HepG2 (cell line): ENCODE results near the gene SOAT2. TPM values are rescaled to one million over a fixed set of nuclear protein-coding genes. Genes with fewer than 3 reads are reported as not detected.
A peak's percentile ranks its signal among the peaks of the same experiment; 100 is the strongest.

Experiments
- CSRNP2 ChIP-seq: sonication (generic); formaldehyde crosslinking; conservative IDR thresholded peaks from 2 replicates; pipeline ENCODE4 v1.8.0; 2022; ENCODE audit warnings: low read depth, missing genetic modification reagents
- GATAD1 ChIP-seq: IDR thresholded peaks from 2 replicates; pipeline ENCODE4 v1.6.1; 2016; ENCODE audit warnings: missing genetic modification reagents, missing compliant biosample characterization
- HDAC2 ChIP-seq: sonication (generic); formaldehyde crosslinking; IDR thresholded peaks from 2 replicates; pipeline ENCODE4 v1.4.0; 2020; ENCODE audit warnings: missing genetic modification reagents
- RBM22 ChIP-seq: fragments of 200-400 bp; formaldehyde crosslinking; optimal IDR thresholded peaks from 2 replicates; pipeline ENCODE3; 2017; ENCODE audit warnings: mild to moderate bottlenecking, low read length, moderate library complexity
- ZBTB39 ChIP-seq: sonication (generic); formaldehyde crosslinking; IDR thresholded peaks from 2 replicates; pipeline ENCODE4 v1.5.0; 2020; ENCODE audit warnings: missing genetic modification reagents
- ZGPAT ChIP-seq: IDR thresholded peaks from 2 replicates; pipeline ENCODE4 v1.6.1; 2016; ENCODE audit warnings: mild to moderate bottlenecking
- ZNF552 ChIP-seq: sonication (generic); formaldehyde crosslinking; IDR thresholded peaks from 2 replicates; pipeline ENCODE4 v1.9.0; 2022; ENCODE audit warnings: missing genetic modification reagents, mild to moderate bottlenecking, borderline replicate concordance
- polyA plus RNA-seq, 8 experiments: library from polyadenylated mRNA; depleted of rRNA in 3 of 8; stranded (reverse) in 7 of 8; unstranded in 1 of 8; fragments of >200 nt; fragmentation: Illumina TruSeq in 4 of 8; extraction: Trizol in 4 of 8; gene quantifications; 2 replicates each; pipeline versions ENCODE4 v1.2.1 to v1.2.3, GENCODE V29; 2011 to 2016; ENCODE audit warnings: low read depth in 4 of 8, missing spikeins in 1 of 8, mixed read lengths in 1 of 8; ENCODE audit not compliant: insufficient read depth in 1 of 8
- total RNA-seq, 5 experiments: library from RNA; depleted of rRNA; stranded (reverse); fragments of >200 nt; fragmentation: Illumina TruSeq; extraction: Trizol; gene quantifications; 2 replicates each; pipeline ENCODE4 v1.2.3, GENCODE V29; 2016; ENCODE audit warnings: low read depth in 1 of 5
- TF ChIP-seq, protein P1 (sequence below): sonication (generic); formaldehyde crosslinking; IDR thresholded peaks from 2 replicates; pipeline ENCODE4 v1.5.0; 2020; ENCODE audit warnings: mild to moderate bottlenecking, missing genetic modification reagents, borderline replicate concordance
- TF ChIP-seq, protein P2 (sequence below): sonication (generic); formaldehyde crosslinking; IDR thresholded peaks from 2 replicates; pipeline ENCODE4 v1.8.1; 2023; ENCODE audit warnings: mild to moderate bottlenecking, missing genetic modification reagents
- TF ChIP-seq, protein P3 (sequence below): sonication (generic); formaldehyde crosslinking; IDR thresholded peaks from 2 replicates; pipeline ENCODE4 v1.4.0; 2020; ENCODE audit warnings: missing genetic modification reagents, borderline replicate concordance
- TF ChIP-seq, protein P4 (sequence below): sonication (generic); formaldehyde crosslinking; IDR thresholded peaks from 2 replicates; pipeline ENCODE4 v1.8.1; 2023; ENCODE audit warnings: mild to moderate bottlenecking, missing genetic modification reagents

Gene SOAT2
- total and polyA plus RNA-seq, 2 of the 13 experiments (the other 11 are each of a cell fraction or from before 2014, with no cell fraction given): 14.9 to 108 TPM

- TF ChIP-seq, protein P1, sequence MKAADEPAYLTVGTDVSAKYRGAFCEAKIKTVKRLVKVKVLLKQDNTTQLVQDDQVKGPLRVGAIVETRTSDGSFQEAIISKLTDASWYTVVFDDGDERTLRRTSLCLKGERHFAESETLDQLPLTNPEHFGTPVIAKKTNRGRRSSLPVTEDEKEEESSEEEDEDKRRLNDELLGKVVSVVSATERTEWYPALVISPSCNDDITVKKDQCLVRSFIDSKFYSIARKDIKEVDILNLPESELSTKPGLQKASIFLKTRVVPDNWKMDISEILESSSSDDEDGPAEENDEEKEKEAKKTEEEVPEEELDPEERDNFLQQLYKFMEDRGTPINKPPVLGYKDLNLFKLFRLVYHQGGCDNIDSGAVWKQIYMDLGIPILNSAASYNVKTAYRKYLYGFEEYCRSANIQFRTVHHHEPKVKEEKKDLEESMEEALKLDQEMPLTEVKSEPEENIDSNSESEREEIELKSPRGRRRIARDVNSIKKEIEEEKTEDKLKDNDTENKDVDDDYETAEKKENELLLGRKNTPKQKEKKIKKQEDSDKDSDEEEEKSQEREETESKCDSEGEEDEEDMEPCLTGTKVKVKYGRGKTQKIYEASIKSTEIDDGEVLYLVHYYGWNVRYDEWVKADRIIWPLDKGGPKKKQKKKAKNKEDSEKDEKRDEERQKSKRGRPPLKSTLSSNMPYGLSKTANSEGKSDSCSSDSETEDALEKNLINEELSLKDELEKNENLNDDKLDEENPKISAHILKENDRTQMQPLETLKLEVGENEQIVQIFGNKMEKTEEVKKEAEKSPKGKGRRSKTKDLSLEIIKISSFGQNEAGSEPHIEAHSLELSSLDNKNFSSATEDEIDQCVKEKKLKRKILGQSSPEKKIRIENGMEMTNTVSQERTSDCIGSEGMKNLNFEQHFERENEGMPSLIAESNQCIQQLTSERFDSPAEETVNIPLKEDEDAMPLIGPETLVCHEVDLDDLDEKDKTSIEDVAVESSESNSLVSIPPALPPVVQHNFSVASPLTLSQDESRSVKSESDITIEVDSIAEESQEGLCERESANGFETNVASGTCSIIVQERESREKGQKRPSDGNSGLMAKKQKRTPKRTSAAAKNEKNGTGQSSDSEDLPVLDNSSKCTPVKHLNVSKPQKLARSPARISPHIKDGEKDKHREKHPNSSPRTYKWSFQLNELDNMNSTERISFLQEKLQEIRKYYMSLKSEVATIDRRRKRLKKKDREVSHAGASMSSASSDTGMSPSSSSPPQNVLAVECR (CRISPR knock-in tag): peak; percentile 75; the same call in 1 of the 2 replicates
- TF ChIP-seq ZBTB39 (CRISPR knock-in tag) (no peak), ZGPAT (CRISPR knock-in tag) (peak; percentile 75), CSRNP2 (CRISPR knock-in tag) (no peak), GATAD1 (CRISPR knock-in tag) (peak; percentile 62; the same call in 1 of the 2 replicates), ZNF552 (no peak), RBM22 (no peak), HDAC2 (CRISPR knock-in tag) (peak; percentile 76)
- TF ChIP-seq, protein P2, sequence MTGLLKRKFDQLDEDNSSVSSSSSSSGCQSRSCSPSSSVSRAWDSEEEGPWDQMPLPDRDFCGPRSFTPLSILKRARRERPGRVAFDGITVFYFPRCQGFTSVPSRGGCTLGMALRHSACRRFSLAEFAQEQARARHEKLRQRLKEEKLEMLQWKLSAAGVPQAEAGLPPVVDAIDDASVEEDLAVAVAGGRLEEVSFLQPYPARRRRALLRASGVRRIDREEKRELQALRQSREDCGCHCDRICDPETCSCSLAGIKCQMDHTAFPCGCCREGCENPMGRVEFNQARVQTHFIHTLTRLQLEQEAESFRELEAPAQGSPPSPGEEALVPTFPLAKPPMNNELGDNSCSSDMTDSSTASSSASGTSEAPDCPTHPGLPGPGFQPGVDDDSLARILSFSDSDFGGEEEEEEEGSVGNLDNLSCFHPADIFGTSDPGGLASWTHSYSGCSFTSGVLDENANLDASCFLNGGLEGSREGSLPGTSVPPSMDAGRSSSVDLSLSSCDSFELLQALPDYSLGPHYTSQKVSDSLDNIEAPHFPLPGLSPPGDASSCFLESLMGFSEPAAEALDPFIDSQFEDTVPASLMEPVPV: no peak
- TF ChIP-seq, protein P3, sequence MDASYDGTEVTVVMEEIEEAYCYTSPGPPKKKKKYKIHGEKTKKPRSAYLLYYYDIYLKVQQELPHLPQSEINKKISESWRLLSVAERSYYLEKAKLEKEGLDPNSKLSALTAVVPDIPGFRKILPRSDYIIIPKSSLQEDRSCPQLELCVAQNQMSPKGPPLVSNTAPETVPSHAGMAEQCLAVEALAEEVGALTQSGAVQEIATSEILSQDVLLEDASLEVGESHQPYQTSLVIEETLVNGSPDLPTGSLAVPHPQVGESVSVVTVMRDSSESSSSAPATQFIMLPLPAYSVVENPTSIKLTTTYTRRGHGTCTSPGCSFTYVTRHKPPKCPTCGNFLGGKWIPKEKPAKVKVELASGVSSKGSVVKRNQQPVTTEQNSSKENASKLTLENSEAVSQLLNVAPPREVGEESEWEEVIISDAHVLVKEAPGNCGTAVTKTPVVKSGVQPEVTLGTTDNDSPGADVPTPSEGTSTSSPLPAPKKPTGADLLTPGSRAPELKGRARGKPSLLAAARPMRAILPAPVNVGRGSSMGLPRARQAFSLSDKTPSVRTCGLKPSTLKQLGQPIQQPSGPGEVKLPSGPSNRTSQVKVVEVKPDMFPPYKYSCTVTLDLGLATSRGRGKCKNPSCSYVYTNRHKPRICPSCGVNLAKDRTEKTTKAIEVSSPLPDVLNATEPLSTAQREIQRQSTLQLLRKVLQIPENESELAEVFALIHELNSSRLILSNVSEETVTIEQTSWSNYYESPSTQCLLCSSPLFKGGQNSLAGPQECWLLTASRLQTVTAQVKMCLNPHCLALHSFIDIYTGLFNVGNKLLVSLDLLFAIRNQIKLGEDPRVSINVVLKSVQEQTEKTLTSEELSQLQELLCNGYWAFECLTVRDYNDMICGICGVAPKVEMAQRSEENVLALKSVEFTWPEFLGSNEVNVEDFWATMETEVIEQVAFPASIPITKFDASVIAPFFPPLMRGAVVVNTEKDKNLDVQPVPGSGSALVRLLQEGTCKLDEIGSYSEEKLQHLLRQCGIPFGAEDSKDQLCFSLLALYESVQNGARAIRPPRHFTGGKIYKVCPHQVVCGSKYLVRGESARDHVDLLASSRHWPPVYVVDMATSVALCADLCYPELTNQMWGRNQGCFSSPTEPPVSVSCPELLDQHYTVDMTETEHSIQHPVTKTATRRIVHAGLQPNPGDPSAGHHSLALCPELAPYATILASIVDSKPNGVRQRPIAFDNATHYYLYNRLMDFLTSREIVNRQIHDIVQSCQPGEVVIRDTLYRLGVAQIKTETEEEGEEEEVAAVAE (CRISPR knock-in tag): no peak
- TF ChIP-seq, protein P4, sequence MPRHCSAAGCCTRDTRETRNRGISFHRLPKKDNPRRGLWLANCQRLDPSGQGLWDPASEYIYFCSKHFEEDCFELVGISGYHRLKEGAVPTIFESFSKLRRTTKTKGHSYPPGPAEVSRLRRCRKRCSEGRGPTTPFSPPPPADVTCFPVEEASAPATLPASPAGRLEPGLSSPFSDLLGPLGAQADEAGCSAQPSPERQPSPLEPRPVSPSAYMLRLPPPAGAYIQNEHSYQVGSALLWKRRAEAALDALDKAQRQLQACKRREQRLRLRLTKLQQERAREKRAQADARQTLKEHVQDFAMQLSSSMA (CRISPR knock-in tag): no peak
Observed at GRCh38 chr12:53061404-53062010, 41.8 kb upstream of the SOAT2 start (continued).
